ENCODE measurements around the gene SAA2. TPM values are rescaled to one million over a fixed set of nuclear protein-coding genes. Genes with fewer than 3 reads are reported as not detected.
"Not testable (repeated sequence)": the region's sequence is repeated elsewhere in the genome, so short reads cannot be mapped to it uniquely, and the experiment has no call there.

SAA2 gene
- total and polyA plus RNA-seq, 9 donors, result 0.10 to 14.7 (median 1.2) TPM; not detected in 4

- TF ChIP-seq, protein P1, sequence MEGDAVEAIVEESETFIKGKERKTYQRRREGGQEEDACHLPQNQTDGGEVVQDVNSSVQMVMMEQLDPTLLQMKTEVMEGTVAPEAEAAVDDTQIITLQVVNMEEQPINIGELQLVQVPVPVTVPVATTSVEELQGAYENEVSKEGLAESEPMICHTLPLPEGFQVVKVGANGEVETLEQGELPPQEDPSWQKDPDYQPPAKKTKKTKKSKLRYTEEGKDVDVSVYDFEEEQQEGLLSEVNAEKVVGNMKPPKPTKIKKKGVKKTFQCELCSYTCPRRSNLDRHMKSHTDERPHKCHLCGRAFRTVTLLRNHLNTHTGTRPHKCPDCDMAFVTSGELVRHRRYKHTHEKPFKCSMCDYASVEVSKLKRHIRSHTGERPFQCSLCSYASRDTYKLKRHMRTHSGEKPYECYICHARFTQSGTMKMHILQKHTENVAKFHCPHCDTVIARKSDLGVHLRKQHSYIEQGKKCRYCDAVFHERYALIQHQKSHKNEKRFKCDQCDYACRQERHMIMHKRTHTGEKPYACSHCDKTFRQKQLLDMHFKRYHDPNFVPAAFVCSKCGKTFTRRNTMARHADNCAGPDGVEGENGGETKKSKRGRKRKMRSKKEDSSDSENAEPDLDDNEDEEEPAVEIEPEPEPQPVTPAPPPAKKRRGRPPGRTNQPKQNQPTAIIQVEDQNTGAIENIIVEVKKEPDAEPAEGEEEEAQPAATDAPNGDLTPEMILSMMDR (IDR thresholded peaks at IDR 0.05), result no peak
- TF ChIP-seq EP300 (IDR thresholded peaks at IDR 0.05) (no peak), POLR2A (IDR thresholded peaks at IDR 0.05) (no peak)
- no peaks in the 10 kb centered on the region for H3K36me3 ChIP-seq
- H3K4me3 ChIP-seq, result no peak overlapping the region
- no peaks in the 10 kb centered on the region for H3K4me1 ChIP-seq (ENCODE audit: insufficient read depth)
- no peak for DNase-seq
- intact Hi-C loops (cut with DNase I), result no loop called here
- no peaks in the 10 kb centered on the region for H3K9me3 ChIP-seq
- H3K27me3 ChIP-seq, result no peaks in the 10 kb centered on the region
- no peak overlapping the region for H3K27ac ChIP-seq
Measured at GRCh38 chr11:18204771-18205170, 43.7 kb downstream of the SAA2 start.

DNA sequence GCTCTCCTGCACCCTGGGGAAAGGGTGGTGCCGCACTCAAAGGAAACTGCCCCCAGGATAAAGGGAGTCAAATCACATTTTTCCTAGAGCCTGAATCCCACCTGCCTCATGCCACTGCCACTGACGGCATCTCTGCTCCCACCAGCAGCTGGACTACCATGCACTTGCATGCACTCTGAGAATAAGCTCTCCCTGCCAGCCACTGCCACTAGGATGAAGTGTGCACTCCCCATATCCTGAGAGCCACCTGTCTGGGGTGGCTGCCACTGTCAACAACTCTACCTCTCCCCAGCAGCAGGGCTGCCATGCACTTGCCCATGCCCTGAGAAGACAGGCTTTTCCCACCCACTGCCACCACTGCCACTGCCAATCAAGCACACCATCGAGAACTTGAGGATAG, 44.2 kb downstream of the SAA2 start:
- intact Hi-C loops (cut with DNase I), result no loop called here
- Histone ChIP-seq H3K36me3 (no peaks in the 10 kb centered on the region), H3K4me3 (no peak overlapping the region), H3K27ac (no peak overlapping the region), H3K4me1 (ENCODE audit: insufficient read depth) (no peaks in the 10 kb centered on the region), H3K9me3 (no peaks in the 10 kb centered on the region), H3K27me3 (no peaks in the 10 kb centered on the region)
- WGBS, 3 donors, result 78 to 86% (median 82%) methylated on average over 3 of the region's 3 CpGs
- DNase-seq, result no peak
- TF ChIP-seq EP300 (IDR thresholded peaks at IDR 0.05) (no peak), POLR2A (IDR thresholded peaks at IDR 0.05) (no peak)
- TF ChIP-seq, protein P1 (IDR thresholded peaks at IDR 0.05), result no peak

DNA sequence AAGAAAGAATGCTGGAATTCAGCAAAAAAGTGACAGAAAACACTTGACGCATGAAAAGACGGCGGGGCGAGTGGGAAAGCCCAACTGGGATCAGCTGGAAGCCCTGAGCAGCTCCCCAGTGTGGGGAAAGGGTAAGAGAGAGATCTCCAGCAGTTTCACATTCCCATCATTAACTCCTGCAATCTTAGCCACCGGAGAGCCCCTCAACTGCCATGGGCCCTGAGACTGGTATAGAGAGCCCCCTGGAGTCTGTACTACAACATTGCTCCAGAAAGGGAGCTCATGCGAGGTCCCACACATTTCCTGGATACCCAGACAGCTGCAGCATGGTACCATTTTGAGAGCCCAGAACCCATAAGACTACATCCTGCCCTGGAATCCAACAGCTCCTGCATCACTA, 44.7 kb downstream of the SAA2 start:
- intact Hi-C loops (cut with DNase I), result no loop called here
- no peak overlapping the region for H3K4me3 ChIP-seq
- no peak for DNase-seq
- WGBS, 3 donors, result 4 to 6% (median 5%) methylated on average over 6 of the region's 6 CpGs
- H3K4me1 ChIP-seq (ENCODE audit: insufficient read depth), result no peaks in the 10 kb centered on the region
- no peak overlapping the region for H3K27ac ChIP-seq
- TF ChIP-seq, protein P1 (IDR thresholded peaks at IDR 0.05), result no peak
- TF ChIP-seq POLR2A (IDR thresholded peaks at IDR 0.05) (no peak), EP300 (IDR thresholded peaks at IDR 0.05) (no peak)
- H3K36me3 ChIP-seq, result no peaks in the 10 kb centered on the region
- no peaks in the 10 kb centered on the region for H3K27me3 ChIP-seq
- no peaks in the 10 kb centered on the region for H3K9me3 ChIP-seq

DNA sequence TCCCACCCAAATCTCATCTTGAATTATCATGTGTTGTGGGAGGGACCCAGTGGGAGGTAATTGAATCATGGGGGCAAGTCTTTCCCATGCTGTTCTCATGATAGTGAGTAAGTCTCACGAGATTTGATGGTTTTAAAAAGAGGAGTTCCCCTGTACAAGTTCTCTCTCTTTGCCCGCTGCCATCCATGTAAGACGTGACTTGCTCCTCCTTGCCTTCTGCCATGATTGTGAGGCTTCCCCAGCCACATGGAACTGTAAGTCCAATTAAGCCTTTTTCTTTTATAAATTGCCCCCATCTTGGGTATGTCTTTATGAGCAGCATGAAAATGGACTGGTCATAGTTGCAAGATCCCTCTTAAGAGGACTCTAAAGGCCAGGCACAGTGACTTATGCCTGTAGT, 50.7 kb downstream of the SAA2 start:
- H3K36me3 ChIP-seq; intact Hi-C loops (cut with DNase I); H3K4me1 ChIP-seq (ENCODE audit: insufficient read depth); H3K27me3 ChIP-seq; H3K4me3 ChIP-seq; DNase-seq; H3K9me3 ChIP-seq; H3K27ac ChIP-seq: not testable (repeated sequence)
- 52 to 86% (median 76%) methylated on average over 3 of the region's 3 CpGs for WGBS, 3 donors

DNA sequence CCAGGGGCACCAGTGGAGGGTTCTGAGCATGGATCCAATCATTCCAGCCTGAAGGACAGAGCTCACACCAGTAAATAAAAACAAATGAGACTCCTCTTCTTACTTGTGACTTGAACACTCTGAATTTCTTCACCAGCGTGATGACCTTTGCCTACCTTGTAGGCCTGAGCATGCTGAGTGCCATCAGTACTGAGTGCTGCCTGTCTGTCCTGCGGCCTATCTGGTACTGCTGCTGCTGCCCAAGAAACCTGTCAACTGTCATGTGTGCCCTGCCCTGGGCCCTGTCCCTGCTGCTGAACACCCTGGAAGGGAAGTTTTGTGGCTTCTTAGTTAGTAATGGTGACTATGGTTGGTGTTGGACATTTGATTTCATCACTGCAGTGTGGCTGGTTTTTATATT, 51.9 kb downstream of the SAA2 start:
- WGBS, 3 donors, result 91 to 93% (median 93%) methylated on average over 2 of the region's 2 CpGs
- Histone ChIP-seq H3K4me1 (ENCODE audit: insufficient read depth) (no peaks in the 10 kb centered on the region), H3K4me3 (no peak overlapping the region), H3K27me3 (no peaks in the 10 kb centered on the region), H3K36me3 (no peaks in the 10 kb centered on the region), H3K27ac (no peak overlapping the region), H3K9me3 (no peaks in the 10 kb centered on the region)
- intact Hi-C loops (cut with DNase I), result no loop called here
- TF ChIP-seq, protein P1 (IDR thresholded peaks at IDR 0.05), result no peak
- TF ChIP-seq POLR2A (IDR thresholded peaks at IDR 0.05) (no peak), EP300 (IDR thresholded peaks at IDR 0.05) (no peak)
- DNase-seq, result no peak

Small RNA genes lying within 50 kb of the gene (small RNA-seq; reads per million reads assigned to genes)
- gene RNA5SP333 (not detected), gene RNA5SP334 (not detected)

Other genes starting within 250 kb of the SAA2 start
- 10 to 100 TPM; 42.0 to 76.3 (median 62.2) TPM for gene SERGEF, start 235.6 kb downstream of the SAA2 start, total RNA-seq
- 10 to 100 TPM; 47.8 to 59.7 TPM for gene SERGEF, start 235.6 kb downstream of the SAA2 start, polyA plus RNA-seq
- 1 to 10 TPM in 2 of 7 donors, under 1 TPM in 5; 0.36 to 1.6 (median 0.57) TPM for gene TPH1, start 202.4 kb downstream of the SAA2 start, total RNA-seq
- gene TPH1, start 202.4 kb downstream of the SAA2 start, polyA plus RNA-seq, result 1 to 10 TPM in 1 of 2 donors, under 1 TPM in 1; 0.28 to 1.1 TPM
- 10 to 100 TPM in 5 of 7 donors, 1 to 10 TPM in 2; 5.7 to 15.0 (median 12.6) TPM for gene SAAL1, start 142.6 kb downstream of the SAA2 start, total RNA-seq
- 10 to 100 TPM; 12.0 to 14.6 TPM for gene SAAL1, start 142.6 kb downstream of the SAA2 start, polyA plus RNA-seq
- under 1 TPM in 1 of 7 donors, not detected in 6; 0.15 TPM for gene MRGPRX3, start 116.1 kb downstream of the SAA2 start, total RNA-seq
- gene MRGPRX3, start 116.1 kb downstream of the SAA2 start, polyA plus RNA-seq, result not detected
- not detected for gene MRGPRX4, start 75.8 kb downstream of the SAA2 start, total RNA-seq
- gene MRGPRX4, start 75.8 kb downstream of the SAA2 start, polyA plus RNA-seq, result not detected
- gene SAA4, start 11.9 kb downstream of the SAA2 start, total RNA-seq, result under 1 TPM in 1 of 7 donors, not detected in 6; 0.57 TPM
- not detected for gene SAA4, start 11.9 kb downstream of the SAA2 start, polyA plus RNA-seq
- 10 to 100 TPM in 2 of 7 donors, 1 to 10 TPM in 4, not detected in 1; 1.1 to 14.4 (median 4.9) TPM for gene SAA1, start 17.6 kb upstream of the SAA2 start, total RNA-seq
- gene SAA1, start 17.6 kb upstream of the SAA2 start, polyA plus RNA-seq, result 1 to 10 TPM; 1.3 to 4.3 TPM
- 10 to 100 TPM; 17.5 to 32.7 (median 18.5) TPM for gene HPS5, start 73.5 kb upstream of the SAA2 start, total RNA-seq
- gene HPS5, start 73.5 kb upstream of the SAA2 start, polyA plus RNA-seq, result 10 to 100 TPM; 11.0 to 19.0 TPM
- gene GTF2H1, start 73.9 kb upstream of the SAA2 start, total RNA-seq, result 10 to 100 TPM; 30.0 to 48.3 (median 38.3) TPM
- gene GTF2H1, start 73.9 kb upstream of the SAA2 start, polyA plus RNA-seq, result 10 to 100 TPM; 23.9 to 41.0 TPM
- gene LDHA, start 145.9 kb upstream of the SAA2 start, total RNA-seq, result 100 to 1,000 TPM; 110 to 398 (median 199) TPM
- 100 to 1,000 TPM; 130 to 444 TPM for gene LDHA, start 145.9 kb upstream of the SAA2 start, polyA plus RNA-seq
- 1 to 10 TPM in 2 of 7 donors, not detected in 5; 1.1 TPM for gene LDHC, start 163.7 kb upstream of the SAA2 start, total RNA-seq
- under 1 TPM in 1 of 2 donors, not detected in 1; 0.96 TPM for gene LDHC, start 163.7 kb upstream of the SAA2 start, polyA plus RNA-seq
- gene LDHAL6A, start 207.2 kb upstream of the SAA2 start, total RNA-seq, result 1 to 10 TPM in 1 of 7 donors, under 1 TPM in 3, not detected in 3; 0.32 to 1.2 (median 0.55) TPM
- under 1 TPM in 1 of 2 donors, not detected in 1; 0.84 TPM for gene LDHAL6A, start 207.2 kb upstream of the SAA2 start, polyA plus RNA-seq

Measured in ovary (tissue), 9 donors.